Neural progenitor cell (in vitro differentiated cells): ENCODE data around the gene CDC23. TPM values are rescaled to one million over a fixed set of nuclear protein-coding genes. Genes with fewer than 3 reads are reported as not detected.

Experiments
- DNase-seq: peaks from one replicate; pipeline ENCODE4 v3.0.0-alpha.2; 2016; ENCODE audit warnings: low spot score
- H2AFZ ChIP-seq: fragments of 200-600 bp; sonication (generic); replicated peaks from 2 replicates; pipeline ENCODE4 v1.6.1; 2016; ENCODE audit warnings: antibody characterized with exemption
- H3F3A ChIP-seq: fragments of 200-600 bp; sonication (generic); 2 replicates; pipeline ENCODE4 v1.6.1; 2016; ENCODE audit warnings: antibody characterized with exemption, low read depth
- H3K27ac ChIP-seq: fragments of 200-600 bp; sonication (generic); 2 replicates; pipeline ENCODE4 v1.5.1; 2016; ENCODE audit warnings: mild to moderate bottlenecking
- H3K27me3 ChIP-seq: fragments of 200-600 bp; sonication (generic); 2 replicates; pipeline ENCODE4 v1.6.1; 2016; ENCODE audit warnings: mild to moderate bottlenecking, moderate library complexity
- H3K36me3 ChIP-seq: fragments of 200-600 bp; sonication (generic); 2 replicates; pipeline ENCODE4 v1.5.1; 2016
- H3K4me1 ChIP-seq: fragments of 200-600 bp; sonication (generic); 2 replicates; pipeline ENCODE4 v1.6.1; 2016; ENCODE audit warnings: mixed run types
- H3K4me2 ChIP-seq: fragments of 200-600 bp; sonication (generic); 2 replicates; pipeline ENCODE4 v1.6.1; 2016
- H3K4me3 ChIP-seq: fragments of 200-600 bp; sonication (generic); 2 replicates; pipeline ENCODE4 v1.5.1; 2016
- H3K79me2 ChIP-seq: fragments of 200-600 bp; sonication (generic); 2 replicates; pipeline ENCODE4 v1.6.1; 2016; ENCODE audit warnings: low read depth
- H3K9ac ChIP-seq: fragments of 200-600 bp; sonication (generic); 2 replicates; pipeline ENCODE4 v1.6.1; 2016
- H3K9me3 ChIP-seq: fragments of 200-600 bp; sonication (generic); 2 replicates; pipeline ENCODE4 v1.5.1; 2016; ENCODE audit warnings: low read depth
- H4K20me1 ChIP-seq: fragments of 200-600 bp; sonication (generic); 2 replicates; pipeline ENCODE4 v1.6.1; 2016; ENCODE audit warnings: low read depth
- H3K27ac Mint-ChIP-seq: 3 replicates; pipeline ENCODE4 v1.8.0; 2021; ENCODE audit warnings: mixed read lengths
- H3K27me3 Mint-ChIP-seq: 2 replicates; pipeline ENCODE4 v1.8.0; 2022; ENCODE audit warnings: low read depth, mild to moderate bottlenecking, inconsistent platforms, moderate library complexity, mixed read lengths; ENCODE audit not compliant: insufficient read depth
- H3K36me3 Mint-ChIP-seq: 3 replicates; pipeline ENCODE4 v1.8.0; 2021; ENCODE audit warnings: mixed read lengths
- H3K4me1 Mint-ChIP-seq: 3 replicates; pipeline ENCODE4 v1.8.0; 2021; ENCODE audit warnings: mixed read lengths
- H3K4me3 Mint-ChIP-seq: 3 replicates; pipeline ENCODE4 v1.8.0; 2021; ENCODE audit warnings: mild to moderate bottlenecking, moderate library complexity, mixed read lengths
- H3K9me3 Mint-ChIP-seq: 3 replicates; pipeline ENCODE4 v1.8.0; 2020; ENCODE audit warnings: mixed read lengths
- CTCF ChIP-seq: fragments of 200-600 bp; sonication (generic); IDR thresholded peaks from 2 replicates; pipeline ENCODE4 v1.5.1; 2017; ENCODE audit warnings: antibody characterized with exemption, mild to moderate bottlenecking
- EZH2 ChIP-seq: fragments of 200-600 bp; sonication (generic); IDR thresholded peaks from 2 replicates; pipeline ENCODE4 v1.6.1; 2017; ENCODE audit warnings: antibody characterized with exemption, mild to moderate bottlenecking, moderate library complexity
- EZH2phosphoT487 ChIP-seq: fragments of 200-600 bp; sonication (generic); IDR thresholded peaks from 2 replicates; pipeline ENCODE4 v1.6.1; 2017; ENCODE audit warnings: antibody characterized with exemption
- total RNA-seq: library from RNA; depleted of rRNA; stranded (reverse); fragments of >200 nt; gene quantifications from 2 replicates; pipeline ENCODE4 v1.2.3, GENCODE V29; 2015; ENCODE audit warnings: low replicate concordance

The CDC23 gene
- total RNA-seq, 1 donor from 2014 or later = 83.3 TPM

DNA sequence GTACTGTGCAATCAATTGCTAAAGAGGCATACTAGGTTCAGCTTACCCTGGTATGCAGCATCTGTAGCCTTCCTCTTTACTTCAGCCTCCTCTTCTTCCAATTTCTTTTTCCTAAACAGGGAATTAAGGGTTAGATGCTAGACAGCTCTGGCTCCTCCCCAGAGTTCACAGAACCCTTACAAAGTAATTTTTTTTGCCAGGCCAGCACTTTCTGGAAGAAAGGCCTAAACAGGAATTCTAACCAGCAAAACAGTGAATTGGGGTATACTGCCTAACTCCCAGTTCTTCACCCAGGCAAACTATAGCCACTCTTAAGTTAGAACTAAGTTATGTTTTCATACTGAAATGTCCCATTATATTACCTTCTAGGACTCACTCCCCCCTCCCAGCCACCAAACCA, 42.8 kb downstream of the CDC23 start:
- no peak for DNase-seq
- peaks cover 14% of the 10 kb centered on the region for H4K20me1 ChIP-seq
- no peaks in the 10 kb centered on the region for H3K27me3 Mint-ChIP-seq
- no peaks in the 10 kb centered on the region for H3K27me3 ChIP-seq
- H3K9ac ChIP-seq = no peak overlapping the region
- no peaks in the 10 kb centered on the region for H3K4me1 ChIP-seq
- H3K4me3 Mint-ChIP-seq = no peak overlapping the region
- H3K9me3 ChIP-seq = no peaks in the 10 kb centered on the region
- no peak overlapping the region for H3K27ac ChIP-seq
- no peaks in the 10 kb centered on the region for H3K9me3 Mint-ChIP-seq
- no peak overlapping the region for H3K27ac Mint-ChIP-seq
- no peak for TF ChIP-seq EZH2phosphoT487
- TF ChIP-seq CTCF = no peak
- no peak for TF ChIP-seq EZH2
- no peak overlapping the region for H3K4me3 ChIP-seq
- no peak overlapping the region for H2AFZ ChIP-seq
- H3F3A ChIP-seq = no peaks in the 10 kb centered on the region
- no peaks in the 10 kb centered on the region for H3K4me1 Mint-ChIP-seq
- peaks cover 15% of the 10 kb centered on the region for H3K79me2 ChIP-seq
- H3K36me3 Mint-ChIP-seq = peaks cover 46% of the 10 kb centered on the region
- H3K36me3 ChIP-seq = peaks cover 38% of the 10 kb centered on the region
- no peak overlapping the region for H3K4me2 ChIP-seq

GRCh38 chr5:138169124-138169523, 44.0 kb downstream of the CDC23 start:
- H3K27ac Mint-ChIP-seq = no peak overlapping the region
- Histone ChIP-seq H3K4me2 (no peak overlapping the region), H3K9me3 (no peaks in the 10 kb centered on the region), H2AFZ (no peak overlapping the region), H3K79me2 (peaks cover 3% of the 10 kb centered on the region), H3K36me3 (peaks cover 39% of the 10 kb centered on the region), H3K27ac (no peak overlapping the region), H3K4me1 (no peaks in the 10 kb centered on the region), H3F3A (no peaks in the 10 kb centered on the region), H3K4me3 (no peak overlapping the region), H3K9ac (no peak overlapping the region), H4K20me1 (peaks cover 17% of the 10 kb centered on the region), H3K27me3 (no peaks in the 10 kb centered on the region)
- no peak for DNase-seq
- H3K4me3 Mint-ChIP-seq = no peak overlapping the region
- TF ChIP-seq EZH2phosphoT487 = no peak
- H3K36me3 Mint-ChIP-seq = peaks cover 53% of the 10 kb centered on the region
- H3K9me3 Mint-ChIP-seq = no peaks in the 10 kb centered on the region
- H3K27me3 Mint-ChIP-seq = no peaks in the 10 kb centered on the region
- H3K4me1 Mint-ChIP-seq = no peaks in the 10 kb centered on the region

DNA sequence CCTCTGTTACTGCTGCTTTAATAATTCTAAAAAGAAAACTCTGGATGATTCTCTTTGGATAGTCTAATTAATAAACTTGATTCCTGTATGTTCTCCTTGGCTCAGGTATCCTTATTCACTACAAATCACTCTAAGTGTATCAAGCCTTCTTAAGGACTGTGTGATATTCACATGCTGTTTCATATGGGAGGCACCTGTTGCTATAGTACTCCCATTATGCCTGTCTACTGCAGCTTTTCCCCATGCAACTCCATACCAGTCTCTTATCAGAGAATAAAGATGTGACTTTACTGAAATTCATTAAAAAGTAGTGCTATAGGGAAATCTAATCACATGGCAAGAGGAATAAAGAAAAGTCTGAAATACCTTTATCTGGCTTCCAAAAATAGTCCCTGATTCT, 49.4 kb downstream of the CDC23 start:
- Histone ChIP-seq H3K9me3 (no peaks in the 10 kb centered on the region), H4K20me1 (peaks cover 12% of the 10 kb centered on the region), H3K4me3 (no peak overlapping the region), H2AFZ (no peak overlapping the region), H3K9ac (no peak overlapping the region), H3K27ac (no peak overlapping the region), H3F3A (no peaks in the 10 kb centered on the region), H3K79me2 (no peaks in the 10 kb centered on the region), H3K4me1 (no peaks in the 10 kb centered on the region), H3K4me2 (no peak overlapping the region), H3K36me3 (peaks cover 35% of the 10 kb centered on the region), H3K27me3 (no peaks in the 10 kb centered on the region)
- no peaks in the 10 kb centered on the region for H3K4me1 Mint-ChIP-seq
- TF ChIP-seq EZH2phosphoT487 (no peak), CTCF (no peak), EZH2 (no peak)
- no peak overlapping the region for H3K4me3 Mint-ChIP-seq
- H3K27ac Mint-ChIP-seq = no peak overlapping the region
- no peak for DNase-seq
- H3K27me3 Mint-ChIP-seq = peaks cover 3% of the 10 kb centered on the region
- H3K9me3 Mint-ChIP-seq = no peaks in the 10 kb centered on the region
- peaks cover 57% of the 10 kb centered on the region for H3K36me3 Mint-ChIP-seq

- Histone ChIP-seq H3K79me2 (no peaks in the 10 kb centered on the region), H3K4me2 (no peak overlapping the region), H4K20me1 (peaks cover 11% of the 10 kb centered on the region), H3K36me3 (peaks cover 32% of the 10 kb centered on the region), H3K27me3 (no peaks in the 10 kb centered on the region), H3K9ac (no peak overlapping the region), H3K4me1 (no peaks in the 10 kb centered on the region), H3K9me3 (no peaks in the 10 kb centered on the region), H3K27ac (no peak overlapping the region), H2AFZ (no peak overlapping the region), H3F3A (peaks cover 17% of the 10 kb centered on the region), H3K4me3 (no peak overlapping the region)
- Mint-ChIP-seq H3K9me3 (no peaks in the 10 kb centered on the region), H3K4me1 (no peaks in the 10 kb centered on the region), H3K36me3 (peaks cover 47% of the 10 kb centered on the region), H3K27me3 (peaks cover 3% of the 10 kb centered on the region), H3K27ac (no peak overlapping the region), H3K4me3 (no peak overlapping the region)
- no peak for DNase-seq
- TF ChIP-seq EZH2 (no peak), EZH2phosphoT487 (no peak), CTCF (no peak)
Observed at GRCh38 chr5:138160706-138161105, 52.4 kb downstream of the CDC23 start.
